ENCODE measurements around the gene PGAM4. TPM values are rescaled to one million over a fixed set of nuclear protein-coding genes. Genes with fewer than 3 reads are reported as not detected.

PGAM4 gene
- total RNA-seq, 4 donors from 2014 or later = not detected

GRCh38 chrX:77966361-77966760 lies 3.1 kb downstream of the PGAM4 start:
- TF ChIP-seq, protein P1, sequence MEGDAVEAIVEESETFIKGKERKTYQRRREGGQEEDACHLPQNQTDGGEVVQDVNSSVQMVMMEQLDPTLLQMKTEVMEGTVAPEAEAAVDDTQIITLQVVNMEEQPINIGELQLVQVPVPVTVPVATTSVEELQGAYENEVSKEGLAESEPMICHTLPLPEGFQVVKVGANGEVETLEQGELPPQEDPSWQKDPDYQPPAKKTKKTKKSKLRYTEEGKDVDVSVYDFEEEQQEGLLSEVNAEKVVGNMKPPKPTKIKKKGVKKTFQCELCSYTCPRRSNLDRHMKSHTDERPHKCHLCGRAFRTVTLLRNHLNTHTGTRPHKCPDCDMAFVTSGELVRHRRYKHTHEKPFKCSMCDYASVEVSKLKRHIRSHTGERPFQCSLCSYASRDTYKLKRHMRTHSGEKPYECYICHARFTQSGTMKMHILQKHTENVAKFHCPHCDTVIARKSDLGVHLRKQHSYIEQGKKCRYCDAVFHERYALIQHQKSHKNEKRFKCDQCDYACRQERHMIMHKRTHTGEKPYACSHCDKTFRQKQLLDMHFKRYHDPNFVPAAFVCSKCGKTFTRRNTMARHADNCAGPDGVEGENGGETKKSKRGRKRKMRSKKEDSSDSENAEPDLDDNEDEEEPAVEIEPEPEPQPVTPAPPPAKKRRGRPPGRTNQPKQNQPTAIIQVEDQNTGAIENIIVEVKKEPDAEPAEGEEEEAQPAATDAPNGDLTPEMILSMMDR (IDR thresholded peaks at IDR 0.05; ENCODE audit: low read depth) = no peak

- TF ChIP-seq, protein P1 (IDR thresholded peaks at IDR 0.05; ENCODE audit: low read depth) = no peak
These were observed 7.2 kb downstream of the PGAM4 start for GRCh38 chrX:77962068-77962902.

GRCh38 chrX:77961063-77961462 lies 8.4 kb downstream of the PGAM4 start:
- TF ChIP-seq, protein P1 (IDR thresholded peaks at IDR 0.05; ENCODE audit: low read depth) = no peak

DNA sequence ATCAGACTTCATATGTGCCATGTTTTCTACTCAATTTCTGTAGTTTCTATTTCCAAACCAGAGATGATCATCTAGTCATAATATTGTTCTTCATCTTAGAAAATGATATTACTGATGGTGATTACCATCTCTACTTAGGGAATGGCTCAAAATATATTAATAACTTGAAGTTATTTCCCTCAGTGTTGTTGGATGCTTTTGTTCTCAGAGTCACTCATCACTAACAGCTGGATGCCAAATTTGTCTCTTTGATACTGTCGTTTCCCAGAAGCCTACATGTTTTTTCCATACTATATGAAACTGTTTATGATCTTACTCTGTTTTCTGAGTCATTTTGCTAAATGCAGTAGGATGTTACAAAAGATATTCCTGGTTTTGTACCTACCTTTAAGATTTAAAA lies 8.9 kb downstream of the PGAM4 start:
- TF ChIP-seq, protein P1 (IDR thresholded peaks at IDR 0.05; ENCODE audit: low read depth) = no peak

DNA sequence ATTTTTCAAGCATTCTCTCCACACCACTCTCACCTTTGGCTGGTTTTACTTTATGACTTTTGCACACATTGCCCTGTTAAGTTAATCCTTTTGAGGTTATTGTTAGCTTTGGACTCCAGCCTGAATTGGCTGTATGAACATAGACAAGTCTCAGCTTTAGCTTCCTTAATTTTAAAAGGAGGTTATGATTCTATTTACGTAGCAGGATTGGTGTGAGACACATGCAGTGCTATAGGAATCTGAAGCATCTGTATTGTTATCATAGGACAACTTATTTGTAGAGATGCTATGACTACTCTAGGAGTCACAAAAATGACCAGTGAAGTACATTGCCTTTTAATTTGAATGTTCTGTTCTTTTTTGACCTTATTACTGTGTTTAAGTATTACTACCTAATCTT lies 15.7 kb downstream of the PGAM4 start:
- TF ChIP-seq, protein P1 (IDR thresholded peaks at IDR 0.05; ENCODE audit: low read depth) = no peak

GRCh38 chrX:77953302-77953701 lies 16.1 kb downstream of the PGAM4 start:
- TF ChIP-seq, protein P1 (IDR thresholded peaks at IDR 0.05; ENCODE audit: low read depth) = no peak

DNA sequence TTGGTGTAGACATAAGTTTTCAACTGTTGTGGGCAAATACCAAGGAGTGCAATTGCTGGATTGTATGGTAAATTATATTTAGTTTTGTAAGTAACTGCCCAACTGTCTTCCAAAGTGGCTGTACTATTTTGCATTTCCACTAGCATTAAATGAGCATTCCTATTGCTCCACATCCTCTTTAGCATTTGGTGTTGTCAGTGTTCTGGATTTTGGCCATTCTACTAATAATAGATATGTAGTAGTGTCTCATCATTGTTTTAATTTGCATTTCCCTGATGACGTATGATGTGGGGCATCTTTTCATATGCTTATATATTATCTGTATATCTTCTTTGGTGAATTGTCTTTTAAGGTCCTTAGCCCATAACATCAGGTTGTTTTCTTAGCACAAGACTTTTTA lies 17.3 kb downstream of the PGAM4 start:
- TF ChIP-seq, protein P1 (IDR thresholded peaks at IDR 0.05; ENCODE audit: low read depth) = no peak
